Measurements from ENCODE around the gene C1QB. TPM values are rescaled to one million over a fixed set of nuclear protein-coding genes. Genes with fewer than 3 reads are reported as not detected.

Gene C1QB
- total and polyA plus RNA-seq, 10 donors: 225 to 3,817 (median 1,581) TPM

DNA sequence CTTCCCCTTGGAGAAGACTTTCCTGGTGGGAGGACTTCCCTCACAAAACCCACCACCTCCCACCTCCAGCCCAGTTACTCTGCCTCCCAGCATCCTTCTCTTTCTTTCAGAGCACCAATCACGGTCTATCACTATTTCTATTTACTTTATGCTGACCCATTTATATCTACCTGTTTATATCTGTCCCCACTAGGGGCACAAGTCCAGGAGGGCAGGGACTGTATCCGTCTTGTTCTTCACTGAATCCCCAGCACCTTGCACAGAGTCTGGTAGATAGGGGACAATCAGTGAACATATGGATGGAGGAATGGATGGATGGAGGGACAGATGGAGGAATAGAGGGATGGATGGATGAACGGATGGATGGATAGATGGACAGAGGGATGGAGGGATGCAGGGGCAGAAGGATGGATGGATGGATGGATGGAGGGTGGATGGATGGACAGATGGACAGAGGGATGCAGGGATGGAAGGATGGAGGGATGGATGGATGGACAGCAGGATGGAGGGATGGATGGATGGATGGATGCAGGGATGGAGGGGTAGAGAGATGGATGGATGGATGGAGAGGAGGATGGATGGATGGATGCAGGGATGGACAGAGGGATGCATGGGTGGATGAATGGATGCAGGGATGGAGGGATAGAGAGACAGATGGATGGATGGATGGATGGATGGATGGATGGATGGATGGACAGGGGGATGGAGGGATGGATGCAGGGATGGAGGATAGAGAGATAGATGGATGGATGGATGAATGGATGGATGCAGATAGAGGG lies 5.5 kb downstream of the C1QB start:
- Histone ChIP-seq H3K27me3 (replicated peaks in 1 of 7) (peaks cover 0 to 28% (median 0%) of the 10 kb centered on the region in 7 donors), H3K4me1 (no peaks in the 10 kb centered on the region), H3K27ac (no peak overlapping the region), H3K4me3 (peak overlapping the region in 4 of 8 donors; percentile 27 to 59 (median 36)), H3K36me3 (peaks cover 0 to 27% (median 0%) of the 10 kb centered on the region in 6 donors), H3K9me3 (no peaks in the 10 kb centered on the region)
- intact Hi-C loops (cut with DNase I; ENCODE audit: low total_unique reads): no loop called here
- no peak for DNase-seq
- 65 to 74% (median 69%) methylated on average over 3 of the region's 3 CpGs for WGBS, 5 donors
- TF ChIP-seq, protein P1, sequence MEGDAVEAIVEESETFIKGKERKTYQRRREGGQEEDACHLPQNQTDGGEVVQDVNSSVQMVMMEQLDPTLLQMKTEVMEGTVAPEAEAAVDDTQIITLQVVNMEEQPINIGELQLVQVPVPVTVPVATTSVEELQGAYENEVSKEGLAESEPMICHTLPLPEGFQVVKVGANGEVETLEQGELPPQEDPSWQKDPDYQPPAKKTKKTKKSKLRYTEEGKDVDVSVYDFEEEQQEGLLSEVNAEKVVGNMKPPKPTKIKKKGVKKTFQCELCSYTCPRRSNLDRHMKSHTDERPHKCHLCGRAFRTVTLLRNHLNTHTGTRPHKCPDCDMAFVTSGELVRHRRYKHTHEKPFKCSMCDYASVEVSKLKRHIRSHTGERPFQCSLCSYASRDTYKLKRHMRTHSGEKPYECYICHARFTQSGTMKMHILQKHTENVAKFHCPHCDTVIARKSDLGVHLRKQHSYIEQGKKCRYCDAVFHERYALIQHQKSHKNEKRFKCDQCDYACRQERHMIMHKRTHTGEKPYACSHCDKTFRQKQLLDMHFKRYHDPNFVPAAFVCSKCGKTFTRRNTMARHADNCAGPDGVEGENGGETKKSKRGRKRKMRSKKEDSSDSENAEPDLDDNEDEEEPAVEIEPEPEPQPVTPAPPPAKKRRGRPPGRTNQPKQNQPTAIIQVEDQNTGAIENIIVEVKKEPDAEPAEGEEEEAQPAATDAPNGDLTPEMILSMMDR (IDR thresholded peaks at IDR 0.05 in 8 of 11, conservative IDR thresholded peaks at IDR 0.05 in 3 of 11): no peak
- no peak for TF ChIP-seq POLR2AphosphoS5 (IDR thresholded peaks at IDR 0.05)
- TF ChIP-seq POLR2A (IDR thresholded peaks at IDR 0.05): no peak

DNA sequence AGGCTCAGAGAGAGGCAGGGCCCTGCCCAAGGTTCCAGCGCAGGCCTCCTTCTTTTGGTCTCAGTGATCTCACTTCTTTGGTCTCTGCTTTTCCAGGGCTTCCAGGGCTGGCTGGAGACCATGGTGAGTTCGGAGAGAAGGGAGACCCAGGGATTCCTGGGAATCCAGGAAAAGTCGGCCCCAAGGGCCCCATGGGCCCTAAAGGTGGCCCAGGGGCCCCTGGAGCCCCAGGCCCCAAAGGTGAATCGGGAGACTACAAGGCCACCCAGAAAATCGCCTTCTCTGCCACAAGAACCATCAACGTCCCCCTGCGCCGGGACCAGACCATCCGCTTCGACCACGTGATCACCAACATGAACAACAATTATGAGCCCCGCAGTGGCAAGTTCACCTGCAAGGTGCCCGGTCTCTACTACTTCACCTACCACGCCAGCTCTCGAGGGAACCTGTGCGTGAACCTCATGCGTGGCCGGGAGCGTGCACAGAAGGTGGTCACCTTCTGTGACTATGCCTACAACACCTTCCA lies 7.7 kb downstream of the C1QB start:
- intact Hi-C loops (cut with DNase I; ENCODE audit: low total_unique reads): loop anchor here (10.0 kb wide), 1 partner anchor 274 kb away; no protein-coding TSS in a partner anchor
- DNase-seq: no peak

DNA sequence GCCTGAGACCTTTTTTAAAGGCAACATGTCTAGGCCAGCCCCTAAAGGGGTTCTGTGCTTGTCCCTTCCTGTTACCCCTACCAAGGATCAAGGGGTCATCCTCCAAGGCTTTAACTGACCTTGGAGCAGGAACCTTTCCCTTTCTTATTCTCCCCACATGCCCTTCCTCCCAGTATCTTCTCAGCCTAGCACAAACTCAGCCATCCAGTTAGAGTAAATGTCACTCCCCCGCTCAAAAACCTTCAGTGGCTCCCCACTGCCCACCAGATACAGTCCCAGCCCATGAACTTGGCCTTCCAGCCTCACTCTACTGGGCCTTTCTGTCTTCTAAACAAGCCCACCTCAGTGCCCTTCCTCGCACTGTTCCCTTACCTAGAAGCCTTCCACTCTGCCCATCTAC lies 8.8 kb downstream of the C1QB start:
- Histone ChIP-seq H3K27ac (no peak overlapping the region), H3K36me3 (peaks cover 0 to 27% (median 0%) of the 10 kb centered on the region in 6 donors), H3K4me1 (peaks cover 0 to 12% (median 9%) of the 10 kb centered on the region in 6 donors), H3K4me3 (no peak overlapping the region), H3K27me3 (replicated peaks in 1 of 7) (peaks cover 0 to 9% (median 0%) of the 10 kb centered on the region in 7 donors), H3K9me3 (no peaks in the 10 kb centered on the region)
- intact Hi-C loops (cut with DNase I; ENCODE audit: low total_unique reads): loop anchor here (10.0 kb wide), 1 partner anchor 273 kb away; no protein-coding TSS in a partner anchor
- no peak for DNase-seq
- TF ChIP-seq, protein P1 (IDR thresholded peaks at IDR 0.05 in 8 of 11, conservative IDR thresholded peaks at IDR 0.05 in 3 of 11): no peak
- TF ChIP-seq POLR2A (IDR thresholded peaks at IDR 0.05): no peak
- no peak for TF ChIP-seq POLR2AphosphoS5 (IDR thresholded peaks at IDR 0.05)
- WGBS, 5 donors: 79 to 92% (median 85%) methylated on average over 2 of the region's 2 CpGs

More for the DNA sequence above, 7.7 kb downstream of the C1QB start:
- peaks cover 0 to 20% (median 0%) of the 10 kb centered on the region in 7 donors for H3K27me3 ChIP-seq (replicated peaks in 1 of 7)
- 89 to 95% (median 90%) methylated on average over 19 of the region's 19 CpGs for WGBS, 5 donors
- no peaks in the 10 kb centered on the region for H3K9me3 ChIP-seq
- H3K4me3 ChIP-seq: no peak overlapping the region
- H3K4me1 ChIP-seq: peaks cover 0 to 3% (median 0%) of the 10 kb centered on the region in 6 donors
- no peak for TF ChIP-seq POLR2A (IDR thresholded peaks at IDR 0.05)
- TF ChIP-seq, protein P1 (IDR thresholded peaks at IDR 0.05 in 8 of 11, conservative IDR thresholded peaks at IDR 0.05 in 3 of 11): no peak
- peak; percentile 8 to 27 (median 26) for TF ChIP-seq POLR2AphosphoS5 (IDR thresholded peaks at IDR 0.05)
- no peak overlapping the region for H3K27ac ChIP-seq
- H3K36me3 ChIP-seq: peaks cover 0 to 27% (median 0%) of the 10 kb centered on the region in 6 donors

DNA sequence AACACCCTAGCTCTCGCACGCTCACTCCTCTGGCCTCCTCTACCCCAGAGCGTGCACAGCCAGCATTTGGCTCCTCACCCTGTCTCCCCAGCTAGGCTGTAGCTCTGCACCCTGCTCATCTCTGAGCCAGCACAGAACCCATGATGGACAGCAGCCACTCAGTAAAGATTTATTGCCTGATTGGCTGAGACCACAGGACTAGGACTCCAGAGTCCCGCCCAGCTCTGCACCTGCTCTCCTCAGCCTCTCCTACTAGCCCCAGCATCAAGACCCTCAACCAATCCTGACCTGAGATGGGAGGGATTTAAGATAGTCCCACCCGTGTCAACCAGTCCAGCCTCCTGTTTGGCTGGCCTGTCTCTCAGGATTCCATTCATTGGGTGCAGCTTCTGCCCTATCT lies 9.3 kb downstream of the C1QB start:
- Histone ChIP-seq H3K27me3 (replicated peaks in 1 of 7) (peaks cover 0 to 7% (median 0%) of the 10 kb centered on the region in 7 donors), H3K4me1 (peaks cover 0 to 16% (median 12%) of the 10 kb centered on the region in 6 donors), H3K4me3 (no peak overlapping the region), H3K27ac (no peak overlapping the region), H3K9me3 (no peaks in the 10 kb centered on the region), H3K36me3 (peaks cover 0 to 27% (median 0%) of the 10 kb centered on the region in 6 donors)
- intact Hi-C loops (cut with DNase I; ENCODE audit: low total_unique reads): loop anchor here (10.0 kb wide), 1 partner anchor 272 kb away; no protein-coding TSS in a partner anchor
- DNase-seq: no peak
- TF ChIP-seq, protein P1 (IDR thresholded peaks at IDR 0.05 in 8 of 11, conservative IDR thresholded peaks at IDR 0.05 in 3 of 11): no peak
- TF ChIP-seq POLR2AphosphoS5 (IDR thresholded peaks at IDR 0.05): peak; percentile 41 to 82 (median 81)
- WGBS, 5 donors: 67 to 74% (median 73%) methylated on average over 5 of the region's 5 CpGs
